Loucy (cell line): ENCODE results near the gene ELMO3.

Experiments used
- CTCF ChIP-seq: fragments of 200-600 bp; sonication (generic); conservative IDR thresholded peaks from 2 replicates; pipeline ENCODE4 v1.5.1; 2014; ENCODE audit warnings: mild to moderate bottlenecking, antibody characterized with exemption, low read length
- EZH2phosphoT487 ChIP-seq: fragments of 200-600 bp; IDR thresholded peaks from 2 replicates; pipeline ENCODE4 v1.6.1; 2018; ENCODE audit warnings: antibody characterized with exemption, mild to moderate bottlenecking, moderate library complexity, borderline replicate concordance

GRCh38 chr16:67245186-67245585 lies 46.3 kb downstream of the ELMO3 start:
- TF ChIP-seq CTCF (no peak), EZH2phosphoT487 (no peak)
